ENCODE data around the gene APOL6. TPM values are rescaled to one million over a fixed set of nuclear protein-coding genes. Genes with fewer than 3 reads are reported as not detected.
A peak's percentile ranks its signal among the peaks of the same experiment; 100 is the strongest.
"Not testable (repeated sequence)": the region's sequence is repeated elsewhere in the genome, so short reads cannot be mapped to it uniquely, and the experiment has no call there.

APOL6 gene
- total and polyA plus RNA-seq, 2 donors from 2014 or later, result 5.5 to 30.2 TPM

GRCh38 chr22:35674335-35674734, 26.1 kb downstream of the APOL6 start:
- no peak overlapping the region for H3K27ac ChIP-seq (ENCODE audit: low read depth in 2 of 2, low read length in 2 of 2)
- DNase-seq (no peak), FAIRE-seq (no peak)
- no peaks in the 10 kb centered on the region for H3K9me3 ChIP-seq (ENCODE audit: control insufficient read depth in 2 of 3, insufficient read depth in 1 of 3, low read length in 3 of 3)
- no peak overlapping the region for H3K4me3 ChIP-seq (ENCODE audit: low read length in 3 of 3)
- intact Hi-C loops (cut with DNase I), result no loop called here
- no peaks in the 10 kb centered on the region for H3K36me3 ChIP-seq (ENCODE audit: control insufficient read depth in 2 of 3, insufficient read depth in 3 of 3, low read length in 3 of 3)
- no peak overlapping the region for H3K9ac ChIP-seq (ENCODE audit: low read length in 3 of 3)
- H3K4me1 ChIP-seq (ENCODE audit: control insufficient read depth in 2 of 3, insufficient read depth in 2 of 3, low read depth in 1 of 3, low read length in 3 of 3), result no peaks in the 10 kb centered on the region
- no peak for TF ChIP-seq CTCF (IDR thresholded peaks at IDR 0.05; ENCODE audit: borderline replicate concordance, extremely low read depth, insufficient read depth)
- no peaks in the 10 kb centered on the region for H3K27me3 ChIP-seq (ENCODE audit: control insufficient read depth, insufficient read depth, low read length)

GRCh38 chr22:35676065-35676464, 27.8 kb downstream of the APOL6 start:
- H3K4me1 ChIP-seq (ENCODE audit: control insufficient read depth in 2 of 3, insufficient read depth in 2 of 3, low read depth in 1 of 3, low read length in 3 of 3); DNase-seq; intact Hi-C loops (cut with DNase I); H3K27ac ChIP-seq (ENCODE audit: low read depth in 2 of 2, low read length in 2 of 2); FAIRE-seq; H3K27me3 ChIP-seq (ENCODE audit: control insufficient read depth, insufficient read depth, low read length); H3K9ac ChIP-seq (ENCODE audit: low read length in 3 of 3); H3K9me3 ChIP-seq (ENCODE audit: control insufficient read depth in 2 of 3, insufficient read depth in 1 of 3, low read length in 3 of 3); H3K36me3 ChIP-seq (ENCODE audit: control insufficient read depth in 2 of 3, insufficient read depth in 3 of 3, low read length in 3 of 3); H3K4me3 ChIP-seq (ENCODE audit: low read length in 3 of 3): not testable (repeated sequence)

GRCh38 chr22:35677460-35678187, 29.4 kb downstream of the APOL6 start:
- H3K9ac ChIP-seq (ENCODE audit: low read length in 3 of 3), result no peak overlapping the region
- peak in 2 of 5 donors; percentile 20 to 41 for DNase-seq
- no peaks in the 10 kb centered on the region for H3K27me3 ChIP-seq (ENCODE audit: control insufficient read depth, insufficient read depth, low read length)
- H3K9me3 ChIP-seq (ENCODE audit: control insufficient read depth in 2 of 3, insufficient read depth in 1 of 3, low read length in 3 of 3), result no peaks in the 10 kb centered on the region
- H3K36me3 ChIP-seq (ENCODE audit: control insufficient read depth in 2 of 3, insufficient read depth in 3 of 3, low read length in 3 of 3), result no peaks in the 10 kb centered on the region
- TF ChIP-seq CTCF (IDR thresholded peaks at IDR 0.05; ENCODE audit: borderline replicate concordance, extremely low read depth, insufficient read depth), result no peak
- H3K27ac ChIP-seq (ENCODE audit: low read depth in 2 of 2, low read length in 2 of 2), result no peak overlapping the region
- no peak for FAIRE-seq
- no peak overlapping the region for H3K4me3 ChIP-seq (ENCODE audit: low read length in 3 of 3)
- no peaks in the 10 kb centered on the region for H3K4me1 ChIP-seq (ENCODE audit: control insufficient read depth in 2 of 3, insufficient read depth in 2 of 3, low read depth in 1 of 3, low read length in 3 of 3)
- intact Hi-C loops (cut with DNase I), result no loop called here

- FAIRE-seq, result no peak
Measured at GRCh38 chr22:35678836-35679235, 30.6 kb downstream of the APOL6 start.

GRCh38 chr22:35679492-35679891, 31.2 kb downstream of the APOL6 start:
- H3K4me1 ChIP-seq (ENCODE audit: control insufficient read depth in 2 of 3, insufficient read depth in 2 of 3, low read depth in 1 of 3, low read length in 3 of 3); intact Hi-C loops (cut with DNase I); FAIRE-seq; H3K27me3 ChIP-seq (ENCODE audit: control insufficient read depth, insufficient read depth, low read length); DNase-seq; H3K36me3 ChIP-seq (ENCODE audit: control insufficient read depth in 2 of 3, insufficient read depth in 3 of 3, low read length in 3 of 3); H3K9me3 ChIP-seq (ENCODE audit: control insufficient read depth in 2 of 3, insufficient read depth in 1 of 3, low read length in 3 of 3); H3K4me3 ChIP-seq (ENCODE audit: low read length in 3 of 3); H3K9ac ChIP-seq (ENCODE audit: low read length in 3 of 3); H3K27ac ChIP-seq (ENCODE audit: low read depth in 2 of 2, low read length in 2 of 2): not testable (repeated sequence)

More at GRCh38 chr22:35678836-35679235, 30.6 kb downstream of the APOL6 start:
- no peaks in the 10 kb centered on the region for H3K36me3 ChIP-seq (ENCODE audit: control insufficient read depth in 2 of 3, insufficient read depth in 3 of 3, low read length in 3 of 3)
- no peak for TF ChIP-seq CTCF (IDR thresholded peaks at IDR 0.05; ENCODE audit: borderline replicate concordance, extremely low read depth, insufficient read depth)
- H3K9me3 ChIP-seq (ENCODE audit: control insufficient read depth in 2 of 3, insufficient read depth in 1 of 3, low read length in 3 of 3), result no peaks in the 10 kb centered on the region
- no peak overlapping the region for H3K27ac ChIP-seq (ENCODE audit: low read depth in 2 of 2, low read length in 2 of 2)
- H3K9ac ChIP-seq (ENCODE audit: low read length in 3 of 3), result no peak overlapping the region
- no peak for DNase-seq
- intact Hi-C loops (cut with DNase I), result no loop called here
- H3K4me1 ChIP-seq (ENCODE audit: control insufficient read depth in 2 of 3, insufficient read depth in 2 of 3, low read depth in 1 of 3, low read length in 3 of 3), result no peaks in the 10 kb centered on the region
- no peaks in the 10 kb centered on the region for H3K27me3 ChIP-seq (ENCODE audit: control insufficient read depth, insufficient read depth, low read length)
- no peak overlapping the region for H3K4me3 ChIP-seq (ENCODE audit: low read length in 3 of 3)

All from kidney (tissue), 14 donors.